HCT116 (cell line): ENCODE data around the gene MYO10.

Experiments
- CTCF ChIP-seq, 3 experiments: fragments of 200-600 bp in 1 of 3; sonication (generic) in 1 of 3; IDR thresholded peaks in 2 of 3; conservative IDR thresholded peaks in 1 of 3; 2 replicates each; pipeline ENCODE4 v1.5.1; 2012 to 2017; ENCODE audit warnings: low read depth in 2 of 3, low read length in 2 of 3, antibody characterized with exemption in 1 of 3, borderline replicate concordance in 1 of 3, control low read depth in 1 of 3, mild to moderate bottlenecking in 1 of 3, mixed read lengths in 1 of 3, mixed run types in 1 of 3, moderate library complexity in 1 of 3; ENCODE audit not compliant: insufficient read depth in 1 of 3
- EZH2 ChIP-seq: fragments of 200-600 bp; sonication (generic); IDR thresholded peaks from 2 replicates; pipeline ENCODE4 v1.6.1; 2017; ENCODE audit warnings: antibody characterized with exemption, mixed run types
- JUND ChIP-seq: IDR thresholded peaks from 2 replicates; pipeline ENCODE4 v1.6.1; 2012
- POLR2A ChIP-seq: IDR thresholded peaks from 2 replicates; pipeline ENCODE4 v1.7.0; 2011; ENCODE audit warnings: borderline replicate concordance; ENCODE audit not compliant: insufficient read depth, insufficient read length; ENCODE audit errors: extremely low read depth
- RAD21 ChIP-seq: IDR thresholded peaks from 2 replicates; pipeline ENCODE4 v1.6.1; 2012; ENCODE audit warnings: low read depth, mild to moderate bottlenecking
- SP1 ChIP-seq: IDR thresholded peaks from 2 replicates; pipeline ENCODE4 v1.6.1; 2012; ENCODE audit warnings: low read depth
- ZBTB33 ChIP-seq: IDR thresholded peaks from 2 replicates; pipeline ENCODE4 v1.6.1; 2011; ENCODE audit warnings: mild to moderate bottlenecking, low read length, moderate library complexity; ENCODE audit not compliant: insufficient replicate concordance; ENCODE audit errors: extremely low read depth
- ZNF274 ChIP-seq: fragments of 200-500 bp; sonication (Bioruptor generic); IDR thresholded peaks from 2 replicates; pipeline ENCODE4 v1.6.1; 2014; ENCODE audit warnings: mild to moderate bottlenecking, low read depth, low read length, inconsistent platforms

GRCh38 chr5:16879191-16879590 lies 56.9 kb downstream of the MYO10 start:
- TF ChIP-seq RAD21 = no peak
- TF ChIP-seq CTCF (IDR thresholded peaks at IDR 0.05 in 2 of 3, conservative IDR thresholded peaks at IDR 0.05 in 1 of 3; ENCODE audit: borderline replicate concordance in 1 of 3, insufficient read depth in 1 of 3, low read depth in 2 of 3, low read length in 2 of 3) = no peak
- no peak for TF ChIP-seq POLR2A
- no peak for TF ChIP-seq ZBTB33
- no peak for TF ChIP-seq SP1
- no peak for TF ChIP-seq JUND
- TF ChIP-seq ZNF274 = no peak
- no peak for TF ChIP-seq EZH2
